IMR-90 (cell line): ENCODE measurements around the gene GXYLT1.

Source experiments
- CEBPB ChIP-seq: IDR thresholded peaks from 2 replicates; pipeline ENCODE4 v1.6.1; 2012; ENCODE audit warnings: low read depth, low read length, improper control_type of control experiment
- CHD1 ChIP-seq: IDR thresholded peaks from 2 replicates; pipeline ENCODE4 v1.6.1; 2012; ENCODE audit warnings: low read depth, low read length, improper control_type of control experiment
- CTCF ChIP-seq: conservative IDR thresholded peaks from 2 replicates; pipeline ENCODE4 v1.5.1; 2012; ENCODE audit warnings: mild to moderate bottlenecking, low read depth, low read length, improper control_type of control experiment
- MAZ ChIP-seq: IDR thresholded peaks from 2 replicates; pipeline ENCODE4 v1.6.1; 2012; ENCODE audit warnings: low read depth, mild to moderate bottlenecking, low read length, improper control_type of control experiment, moderate library complexity, borderline replicate concordance
- POLR2A ChIP-seq: IDR thresholded peaks from 2 replicates; pipeline ENCODE4 v1.6.1; 2012; ENCODE audit warnings: mild to moderate bottlenecking, low read depth, low read length
- RCOR1 ChIP-seq: IDR thresholded peaks from 2 replicates; pipeline ENCODE4 v1.6.1; 2012; ENCODE audit warnings: mild to moderate bottlenecking, low read length, improper control_type of control experiment; ENCODE audit not compliant: insufficient replicate concordance
- RFX5 ChIP-seq: IDR thresholded peaks from 2 replicates; pipeline ENCODE4 v1.8.0; 2012; ENCODE audit warnings: low read depth, mild to moderate bottlenecking, low read length, moderate library complexity
- SMC3 ChIP-seq: fragments of 150-350 bp; IDR thresholded peaks from 2 replicates; pipeline ENCODE4 v1.6.1; 2016; ENCODE audit warnings: low read depth, mild to moderate bottlenecking, antibody characterized with exemption, low read length, moderate library complexity
- TF ChIP-seq, protein P1 (sequence below): fragments of 150-350 bp; IDR thresholded peaks from 2 replicates; pipeline ENCODE4 v1.6.1; 2017; ENCODE audit warnings: mild to moderate bottlenecking, antibody characterized with exemption, low read length, low read depth
- TF ChIP-seq, protein P2 (sequence below): fragments of 150-350 bp; IDR thresholded peaks from 2 replicates; pipeline ENCODE4 v1.6.1; 2016; ENCODE audit warnings: low read depth, mild to moderate bottlenecking, low read length, moderate library complexity, borderline replicate concordance

- TF ChIP-seq, protein P1, sequence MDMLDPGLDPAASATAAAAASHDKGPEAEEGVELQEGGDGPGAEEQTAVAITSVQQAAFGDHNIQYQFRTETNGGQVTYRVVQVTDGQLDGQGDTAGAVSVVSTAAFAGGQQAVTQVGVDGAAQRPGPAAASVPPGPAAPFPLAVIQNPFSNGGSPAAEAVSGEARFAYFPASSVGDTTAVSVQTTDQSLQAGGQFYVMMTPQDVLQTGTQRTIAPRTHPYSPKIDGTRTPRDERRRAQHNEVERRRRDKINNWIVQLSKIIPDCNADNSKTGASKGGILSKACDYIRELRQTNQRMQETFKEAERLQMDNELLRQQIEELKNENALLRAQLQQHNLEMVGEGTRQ: no peak
- TF ChIP-seq CHD1 (no peak), CEBPB (no peak; the same call in none of the 2 replicates), CTCF (no peak), SMC3 (no peak), POLR2A (0 out of 2 replicates have a peak, but pooled peaks have one; percentile 39), MAZ (peak; percentile 84; the same call in 1 of the 2 replicates), RCOR1 (no peak), RFX5 (no peak)
- TF ChIP-seq, protein P2, sequence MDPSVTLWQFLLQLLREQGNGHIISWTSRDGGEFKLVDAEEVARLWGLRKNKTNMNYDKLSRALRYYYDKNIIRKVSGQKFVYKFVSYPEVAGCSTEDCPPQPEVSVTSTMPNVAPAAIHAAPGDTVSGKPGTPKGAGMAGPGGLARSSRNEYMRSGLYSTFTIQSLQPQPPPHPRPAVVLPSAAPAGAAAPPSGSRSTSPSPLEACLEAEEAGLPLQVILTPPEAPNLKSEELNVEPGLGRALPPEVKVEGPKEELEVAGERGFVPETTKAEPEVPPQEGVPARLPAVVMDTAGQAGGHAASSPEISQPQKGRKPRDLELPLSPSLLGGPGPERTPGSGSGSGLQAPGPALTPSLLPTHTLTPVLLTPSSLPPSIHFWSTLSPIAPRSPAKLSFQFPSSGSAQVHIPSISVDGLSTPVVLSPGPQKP: no peak
Measured at GRCh38 chr12:42144408-42145196, at the start of gene GXYLT1.
